ENCODE results near the gene HTRA2.

Gene HTRA2

DNA sequence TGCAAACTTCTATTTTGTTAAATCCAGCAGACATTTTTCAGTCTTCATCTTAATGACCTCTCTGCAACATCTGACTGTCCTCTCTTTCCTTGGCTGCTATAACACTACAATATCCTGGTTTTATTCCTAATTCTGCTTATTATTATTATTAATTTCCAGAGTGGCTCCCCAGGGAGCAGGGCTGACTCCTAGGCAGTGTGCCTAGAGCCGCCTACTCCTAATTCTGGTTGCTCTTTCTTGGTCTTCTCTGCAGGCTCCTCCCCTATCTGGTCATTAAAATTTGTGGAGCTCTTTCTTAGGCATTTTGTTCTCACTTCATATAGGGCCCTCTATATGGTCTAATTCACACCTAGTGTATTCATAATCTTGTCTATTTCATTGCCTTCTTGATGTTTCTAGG lies 13.2 kb downstream of the HTRA2 start:
- no peak for TF ChIP-seq EZH2 (IDR thresholded peaks at IDR 0.05; ENCODE audit: borderline replicate concordance, low read length)
- TF ChIP-seq, protein P1, sequence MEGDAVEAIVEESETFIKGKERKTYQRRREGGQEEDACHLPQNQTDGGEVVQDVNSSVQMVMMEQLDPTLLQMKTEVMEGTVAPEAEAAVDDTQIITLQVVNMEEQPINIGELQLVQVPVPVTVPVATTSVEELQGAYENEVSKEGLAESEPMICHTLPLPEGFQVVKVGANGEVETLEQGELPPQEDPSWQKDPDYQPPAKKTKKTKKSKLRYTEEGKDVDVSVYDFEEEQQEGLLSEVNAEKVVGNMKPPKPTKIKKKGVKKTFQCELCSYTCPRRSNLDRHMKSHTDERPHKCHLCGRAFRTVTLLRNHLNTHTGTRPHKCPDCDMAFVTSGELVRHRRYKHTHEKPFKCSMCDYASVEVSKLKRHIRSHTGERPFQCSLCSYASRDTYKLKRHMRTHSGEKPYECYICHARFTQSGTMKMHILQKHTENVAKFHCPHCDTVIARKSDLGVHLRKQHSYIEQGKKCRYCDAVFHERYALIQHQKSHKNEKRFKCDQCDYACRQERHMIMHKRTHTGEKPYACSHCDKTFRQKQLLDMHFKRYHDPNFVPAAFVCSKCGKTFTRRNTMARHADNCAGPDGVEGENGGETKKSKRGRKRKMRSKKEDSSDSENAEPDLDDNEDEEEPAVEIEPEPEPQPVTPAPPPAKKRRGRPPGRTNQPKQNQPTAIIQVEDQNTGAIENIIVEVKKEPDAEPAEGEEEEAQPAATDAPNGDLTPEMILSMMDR (IDR thresholded peaks at IDR 0.05; ENCODE audit: low read length): no peak
- H3K4me1 ChIP-seq (ENCODE audit: insufficient read depth, low read length, severe bottlenecking): peaks cover 5% of the 10 kb centered on the region

DNA sequence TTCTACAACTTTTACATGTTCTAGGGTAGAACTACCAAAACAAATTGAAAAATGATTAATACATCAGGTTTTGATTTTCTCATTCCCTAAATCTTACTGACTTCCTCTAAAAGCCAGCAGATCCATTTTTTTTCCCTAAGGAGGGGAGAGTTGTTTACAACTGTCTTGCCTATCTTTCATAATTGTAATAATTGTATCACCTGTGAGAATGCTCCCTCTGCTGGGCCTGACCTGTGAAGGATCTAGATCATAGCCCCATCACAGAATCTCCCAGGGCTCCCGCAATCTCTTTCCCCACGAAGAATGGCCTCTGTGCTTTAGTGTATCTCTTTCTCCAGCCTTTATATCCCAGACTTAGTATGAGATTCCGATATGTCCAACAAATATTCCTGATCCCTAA lies 14.9 kb downstream of the HTRA2 start:
- H2AFZ ChIP-seq (ENCODE audit: low read length): no peak overlapping the region
- H3K27ac ChIP-seq (ENCODE audit: low read depth, low read length, poor library complexity, severe bottlenecking): no peak overlapping the region
- peaks cover 10% of the 10 kb centered on the region for H3K27me3 ChIP-seq (ENCODE audit: insufficient read depth, low read length)

More for the DNA sequence above, 13.2 kb downstream of the HTRA2 start:
- Histone ChIP-seq H3K36me3 (ENCODE audit: insufficient read depth, low read length) (no peaks in the 10 kb centered on the region), H3K9me3 (ENCODE audit: low read length) (no peaks in the 10 kb centered on the region), H3K9ac (ENCODE audit: low read length) (no peak overlapping the region), H4K20me1 (ENCODE audit: insufficient read depth, low read length) (no peaks in the 10 kb centered on the region), H3F3A (ENCODE audit: insufficient read depth, low read length) (no peaks in the 10 kb centered on the region), H3K27me3 (ENCODE audit: insufficient read depth, low read length) (peaks cover 4% of the 10 kb centered on the region; the same call in 1 of the 2 replicates), H3K9me2 (ENCODE audit: low read depth, low read length) (no peaks in the 10 kb centered on the region), H3K4me2 (ENCODE audit: low read length) (no peak overlapping the region), H3K27ac (ENCODE audit: low read depth, low read length, poor library complexity, severe bottlenecking) (no peak overlapping the region), H2AFZ (ENCODE audit: low read length) (no peak overlapping the region), H3K4me3 (ENCODE audit: low read depth, low read length, poor library complexity, severe bottlenecking) (no peak overlapping the region), H3K79me2 (ENCODE audit: insufficient read depth, low read length) (no peaks in the 10 kb centered on the region)

DNA sequence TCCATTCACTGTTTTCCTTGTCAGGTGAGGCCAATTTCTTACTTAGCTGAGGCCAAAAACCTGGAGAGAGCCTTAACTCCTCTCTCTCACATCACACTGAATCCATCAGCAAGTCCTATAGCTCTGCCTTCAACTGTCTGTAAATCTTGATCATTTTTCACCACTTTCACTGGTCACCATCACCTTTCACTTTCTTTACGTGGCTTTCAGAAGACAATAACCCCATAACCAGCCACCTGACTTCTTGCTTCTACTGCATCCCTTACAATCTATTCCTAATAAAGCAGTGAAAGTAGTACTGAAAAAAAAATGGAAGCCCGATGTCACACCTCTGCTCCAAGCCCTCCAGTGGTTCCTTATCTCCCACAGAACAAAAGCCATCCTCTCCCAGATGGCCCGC lies 16.3 kb downstream of the HTRA2 start:
- Histone ChIP-seq H2AFZ (ENCODE audit: low read length) (no peak overlapping the region), H3K4me2 (ENCODE audit: low read length) (no peak overlapping the region), H3K9me2 (ENCODE audit: low read depth, low read length) (no peaks in the 10 kb centered on the region), H3K27me3 (ENCODE audit: insufficient read depth, low read length) (peaks cover 13% of the 10 kb centered on the region), H3K9ac (ENCODE audit: low read length) (no peak overlapping the region), H3K36me3 (ENCODE audit: insufficient read depth, low read length) (no peaks in the 10 kb centered on the region), H3F3A (ENCODE audit: insufficient read depth, low read length) (no peaks in the 10 kb centered on the region), H3K9me3 (ENCODE audit: low read length) (no peaks in the 10 kb centered on the region), H4K20me1 (ENCODE audit: insufficient read depth, low read length) (no peaks in the 10 kb centered on the region), H3K79me2 (ENCODE audit: insufficient read depth, low read length) (no peaks in the 10 kb centered on the region), H3K4me3 (ENCODE audit: low read depth, low read length, poor library complexity, severe bottlenecking) (no peak overlapping the region), H3K4me1 (ENCODE audit: insufficient read depth, low read length, severe bottlenecking) (no peaks in the 10 kb centered on the region), H3K27ac (ENCODE audit: low read depth, low read length, poor library complexity, severe bottlenecking) (no peak overlapping the region)
- TF ChIP-seq, protein P1 (IDR thresholded peaks at IDR 0.05; ENCODE audit: low read length): no peak

More for the DNA sequence above, 14.9 kb downstream of the HTRA2 start:
- Histone ChIP-seq H3K4me1 (ENCODE audit: insufficient read depth, low read length, severe bottlenecking) (no peaks in the 10 kb centered on the region), H3K36me3 (ENCODE audit: insufficient read depth, low read length) (no peaks in the 10 kb centered on the region), H3F3A (ENCODE audit: insufficient read depth, low read length) (no peaks in the 10 kb centered on the region), H3K9me3 (ENCODE audit: low read length) (no peaks in the 10 kb centered on the region), H3K9me2 (ENCODE audit: low read depth, low read length) (no peaks in the 10 kb centered on the region), H3K4me3 (ENCODE audit: low read depth, low read length, poor library complexity, severe bottlenecking) (no peak overlapping the region), H4K20me1 (ENCODE audit: insufficient read depth, low read length) (no peaks in the 10 kb centered on the region), H3K4me2 (ENCODE audit: low read length) (no peak overlapping the region), H3K79me2 (ENCODE audit: insufficient read depth, low read length) (no peaks in the 10 kb centered on the region), H3K9ac (ENCODE audit: low read length) (no peak overlapping the region)
- TF ChIP-seq, protein P1 (IDR thresholded peaks at IDR 0.05; ENCODE audit: low read length): peak; percentile 34; the same call in 1 of the 2 replicates
- TF ChIP-seq EZH2 (IDR thresholded peaks at IDR 0.05; ENCODE audit: borderline replicate concordance, low read length): no peak

All from OCI-LY1 (cell line).